ENCODE data around the gene CACNB1. TPM values are rescaled to one million over a fixed set of nuclear protein-coding genes. Genes with fewer than 3 reads are reported as not detected.

The CACNB1 gene
- total RNA-seq, 3 donors from 2014 or later (not counting 1 experiment from before 2014, with no cell fraction given): 23.7 to 28.5 (median 28.1) TPM

DNA sequence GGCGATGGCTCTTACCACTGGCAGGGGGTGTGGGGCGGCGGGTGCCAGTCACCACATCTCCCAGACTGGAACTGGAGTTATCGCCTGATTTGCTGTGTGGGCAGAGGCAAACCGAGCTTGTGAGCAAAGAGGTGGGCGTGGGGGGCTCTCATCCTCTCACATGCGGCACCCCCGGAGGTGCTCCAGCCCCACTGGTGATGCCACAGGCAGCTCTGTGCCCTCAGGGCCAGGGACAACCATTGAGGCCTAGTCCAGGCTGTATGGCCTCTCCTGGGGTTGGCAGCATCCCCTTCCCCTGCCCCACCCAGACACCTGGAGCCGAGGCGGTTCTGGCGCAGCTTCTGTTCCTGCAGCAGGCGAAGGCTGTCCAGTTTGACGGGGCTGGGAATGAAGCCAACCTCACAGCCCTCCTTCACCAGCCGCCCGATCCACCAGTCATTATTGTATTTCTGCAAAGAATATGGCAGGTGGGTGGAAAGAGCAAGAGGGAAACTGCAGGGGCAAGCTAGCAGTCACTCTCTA lies 10.9 kb downstream of the CACNB1 start:
- intact Hi-C loops (cut with micrococcal nuclease): no loop called here
- no peaks in the 10 kb centered on the region for H3K27me3 ChIP-seq (ENCODE audit: control insufficient read depth, insufficient read depth, low read length)
- Mint-ChIP-seq H3K4me3 (no peak overlapping the region), H3K4me1 (no peaks in the 10 kb centered on the region), H3K36me3 (no peaks in the 10 kb centered on the region), H3K27me3 (ENCODE audit: low read depth in 2 of 2) (no peaks in the 10 kb centered on the region), H3K27ac (no peak overlapping the region), H3K9me3 (no peaks in the 10 kb centered on the region)
- H3K4me1 ChIP-seq (ENCODE audit: control insufficient read depth, insufficient read depth, low read length): no peaks in the 10 kb centered on the region
- 97% methylated on average over 14 of the region's 15 CpGs for WGBS (ENCODE audit: insufficient coverage)
- DNase-seq: no peak
- ATAC-seq: no peak
- H3K27ac ChIP-seq (ENCODE audit: low read length): no peak overlapping the region
- H3K36me3 ChIP-seq (ENCODE audit: control insufficient read depth, insufficient read depth, low read length): peaks cover 32% of the 10 kb centered on the region
- no peaks in the 10 kb centered on the region for H3K9me3 ChIP-seq (ENCODE audit: control insufficient read depth, insufficient read depth, low read length)
- TF ChIP-seq, protein P1, sequence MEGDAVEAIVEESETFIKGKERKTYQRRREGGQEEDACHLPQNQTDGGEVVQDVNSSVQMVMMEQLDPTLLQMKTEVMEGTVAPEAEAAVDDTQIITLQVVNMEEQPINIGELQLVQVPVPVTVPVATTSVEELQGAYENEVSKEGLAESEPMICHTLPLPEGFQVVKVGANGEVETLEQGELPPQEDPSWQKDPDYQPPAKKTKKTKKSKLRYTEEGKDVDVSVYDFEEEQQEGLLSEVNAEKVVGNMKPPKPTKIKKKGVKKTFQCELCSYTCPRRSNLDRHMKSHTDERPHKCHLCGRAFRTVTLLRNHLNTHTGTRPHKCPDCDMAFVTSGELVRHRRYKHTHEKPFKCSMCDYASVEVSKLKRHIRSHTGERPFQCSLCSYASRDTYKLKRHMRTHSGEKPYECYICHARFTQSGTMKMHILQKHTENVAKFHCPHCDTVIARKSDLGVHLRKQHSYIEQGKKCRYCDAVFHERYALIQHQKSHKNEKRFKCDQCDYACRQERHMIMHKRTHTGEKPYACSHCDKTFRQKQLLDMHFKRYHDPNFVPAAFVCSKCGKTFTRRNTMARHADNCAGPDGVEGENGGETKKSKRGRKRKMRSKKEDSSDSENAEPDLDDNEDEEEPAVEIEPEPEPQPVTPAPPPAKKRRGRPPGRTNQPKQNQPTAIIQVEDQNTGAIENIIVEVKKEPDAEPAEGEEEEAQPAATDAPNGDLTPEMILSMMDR (IDR thresholded peaks at IDR 0.05): no peak
- no peak overlapping the region for H3K4me3 ChIP-seq (ENCODE audit: low read length)

DNA sequence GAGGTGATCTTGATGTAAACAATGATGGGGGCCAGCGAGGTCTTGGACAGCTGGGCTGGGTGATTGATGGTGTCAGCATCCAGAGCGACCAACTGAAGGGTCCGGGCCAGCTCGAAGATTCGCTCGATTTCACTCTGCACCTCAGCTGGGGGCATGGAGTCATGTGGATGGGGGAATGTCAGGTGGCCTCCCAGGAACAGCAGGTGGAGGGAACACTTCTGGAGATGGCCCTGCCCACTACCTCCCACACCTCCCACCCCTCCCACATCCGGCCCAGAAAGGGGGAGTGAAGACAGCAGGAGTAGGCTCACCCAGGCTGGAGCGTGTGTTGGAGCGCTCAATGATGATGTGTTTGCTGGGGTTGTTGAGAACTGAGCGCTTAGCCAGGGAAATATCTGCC lies 13.7 kb downstream of the CACNB1 start:
- 96% methylated on average over 8 of the region's 10 CpGs for WGBS (ENCODE audit: insufficient coverage)
- H3K27me3 ChIP-seq (ENCODE audit: control insufficient read depth, insufficient read depth, low read length): no peaks in the 10 kb centered on the region
- no peak overlapping the region for H3K27ac ChIP-seq (ENCODE audit: low read length)
- H3K36me3 ChIP-seq (ENCODE audit: control insufficient read depth, insufficient read depth, low read length): peaks cover 36% of the 10 kb centered on the region
- TF ChIP-seq, protein P1 (IDR thresholded peaks at IDR 0.05): no peak
- H3K4me1 ChIP-seq (ENCODE audit: control insufficient read depth, insufficient read depth, low read length): no peaks in the 10 kb centered on the region
- no peaks in the 10 kb centered on the region for H3K27me3 Mint-ChIP-seq (ENCODE audit: low read depth in 2 of 2)
- intact Hi-C loops (cut with micrococcal nuclease): no loop called here
- DNase-seq (no peak), ATAC-seq (no peak)
- no peaks in the 10 kb centered on the region for H3K4me1 Mint-ChIP-seq
- no peak overlapping the region for H3K27ac Mint-ChIP-seq
- no peaks in the 10 kb centered on the region for H3K36me3 Mint-ChIP-seq
- no peak overlapping the region for H3K4me3 Mint-ChIP-seq
- no peaks in the 10 kb centered on the region for H3K9me3 ChIP-seq (ENCODE audit: control insufficient read depth, insufficient read depth, low read length)
- no peak overlapping the region for H3K4me3 ChIP-seq (ENCODE audit: low read length)
- H3K9me3 Mint-ChIP-seq: no peaks in the 10 kb centered on the region

DNA sequence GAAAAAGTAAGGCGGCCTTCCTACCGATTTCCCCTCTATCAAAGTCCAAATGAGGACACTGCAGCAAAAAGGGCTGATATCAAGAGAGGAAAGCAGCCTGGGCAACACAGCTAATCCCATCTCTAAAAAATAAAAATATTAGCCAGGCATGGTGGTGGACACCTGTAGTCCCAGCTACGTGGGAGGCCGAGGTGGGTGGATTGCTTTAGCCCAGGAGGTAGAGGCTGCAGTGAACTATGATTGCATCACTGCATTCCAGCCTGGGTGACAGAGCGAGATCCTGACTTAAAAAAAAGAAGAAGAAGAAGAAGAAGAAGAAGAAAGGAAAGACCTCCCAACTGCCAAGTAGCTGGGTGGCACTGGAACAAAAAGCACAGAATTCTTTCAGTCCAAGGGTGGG lies 14.4 kb downstream of the CACNB1 start:
- DNase-seq (no peak), ATAC-seq (no peak)
- peaks cover 38% of the 10 kb centered on the region for H3K36me3 ChIP-seq (ENCODE audit: control insufficient read depth, insufficient read depth, low read length)
- no peaks in the 10 kb centered on the region for H3K27me3 ChIP-seq (ENCODE audit: control insufficient read depth, insufficient read depth, low read length)
- H3K4me1 ChIP-seq (ENCODE audit: control insufficient read depth, insufficient read depth, low read length): no peaks in the 10 kb centered on the region
- H3K4me3 ChIP-seq (ENCODE audit: low read length): no peak overlapping the region
- Mint-ChIP-seq H3K27me3 (ENCODE audit: low read depth in 2 of 2) (no peaks in the 10 kb centered on the region), H3K27ac (no peak overlapping the region), H3K4me1 (no peaks in the 10 kb centered on the region), H3K36me3 (no peaks in the 10 kb centered on the region), H3K9me3 (no peaks in the 10 kb centered on the region), H3K4me3 (no peak overlapping the region)
- TF ChIP-seq, protein P1 (IDR thresholded peaks at IDR 0.05): no peak
- intact Hi-C loops (cut with micrococcal nuclease): no loop called here
- H3K9me3 ChIP-seq (ENCODE audit: control insufficient read depth, insufficient read depth, low read length): no peaks in the 10 kb centered on the region
- no peak overlapping the region for H3K27ac ChIP-seq (ENCODE audit: low read length)
- 96% methylated on average over 5 of the region's 5 CpGs for WGBS (ENCODE audit: insufficient coverage)

DNA sequence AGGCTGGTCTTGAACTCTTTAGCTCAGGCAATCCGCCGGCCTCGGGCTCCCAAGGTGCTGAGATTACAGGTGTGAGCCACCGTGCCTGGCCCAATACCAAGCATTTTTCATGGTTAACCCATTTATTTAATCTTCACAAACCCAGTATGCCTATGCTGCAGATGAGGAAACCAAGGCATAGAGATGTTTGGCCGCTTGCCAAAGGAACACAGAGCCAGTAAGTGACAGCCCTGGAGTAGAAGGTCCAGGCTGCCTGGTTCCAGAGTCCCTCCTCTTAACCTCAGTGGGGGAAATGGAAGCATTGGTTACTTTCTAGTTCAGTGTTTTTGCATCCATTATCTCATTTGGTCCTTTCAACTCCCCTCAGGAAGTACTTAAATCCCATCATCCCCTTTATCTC lies 16.2 kb downstream of the CACNB1 start:
- no peak overlapping the region for H3K27ac ChIP-seq (ENCODE audit: low read length)
- Mint-ChIP-seq H3K9me3 (no peaks in the 10 kb centered on the region), H3K27ac (no peak overlapping the region), H3K36me3 (no peaks in the 10 kb centered on the region), H3K4me3 (no peak overlapping the region), H3K4me1 (no peaks in the 10 kb centered on the region), H3K27me3 (ENCODE audit: low read depth in 2 of 2) (no peaks in the 10 kb centered on the region)
- peaks cover 43% of the 10 kb centered on the region for H3K36me3 ChIP-seq (ENCODE audit: control insufficient read depth, insufficient read depth, low read length)
- no peaks in the 10 kb centered on the region for H3K27me3 ChIP-seq (ENCODE audit: control insufficient read depth, insufficient read depth, low read length)
- DNase-seq: no peak
- H3K4me1 ChIP-seq (ENCODE audit: control insufficient read depth, insufficient read depth, low read length): no peaks in the 10 kb centered on the region
- no peak for ATAC-seq
- intact Hi-C loops (cut with micrococcal nuclease): no loop called here
- WGBS (ENCODE audit: insufficient coverage): 92% methylated on average over 5 of the region's 5 CpGs
- TF ChIP-seq, protein P1 (IDR thresholded peaks at IDR 0.05): no peak
- no peak overlapping the region for H3K4me3 ChIP-seq (ENCODE audit: low read length)
- H3K9me3 ChIP-seq (ENCODE audit: control insufficient read depth, insufficient read depth, low read length): no peaks in the 10 kb centered on the region
